ENCODE data around the gene TMC8. TPM values are rescaled to one million over a fixed set of nuclear protein-coding genes. Genes with fewer than 3 reads are reported as not detected.

The TMC8 gene
- total and polyA plus RNA-seq, 2 of the 8 experiments (the other 6 are each of a cell fraction or from before 2014, with no cell fraction given), result 1.00 to 2.8 TPM

DNA sequence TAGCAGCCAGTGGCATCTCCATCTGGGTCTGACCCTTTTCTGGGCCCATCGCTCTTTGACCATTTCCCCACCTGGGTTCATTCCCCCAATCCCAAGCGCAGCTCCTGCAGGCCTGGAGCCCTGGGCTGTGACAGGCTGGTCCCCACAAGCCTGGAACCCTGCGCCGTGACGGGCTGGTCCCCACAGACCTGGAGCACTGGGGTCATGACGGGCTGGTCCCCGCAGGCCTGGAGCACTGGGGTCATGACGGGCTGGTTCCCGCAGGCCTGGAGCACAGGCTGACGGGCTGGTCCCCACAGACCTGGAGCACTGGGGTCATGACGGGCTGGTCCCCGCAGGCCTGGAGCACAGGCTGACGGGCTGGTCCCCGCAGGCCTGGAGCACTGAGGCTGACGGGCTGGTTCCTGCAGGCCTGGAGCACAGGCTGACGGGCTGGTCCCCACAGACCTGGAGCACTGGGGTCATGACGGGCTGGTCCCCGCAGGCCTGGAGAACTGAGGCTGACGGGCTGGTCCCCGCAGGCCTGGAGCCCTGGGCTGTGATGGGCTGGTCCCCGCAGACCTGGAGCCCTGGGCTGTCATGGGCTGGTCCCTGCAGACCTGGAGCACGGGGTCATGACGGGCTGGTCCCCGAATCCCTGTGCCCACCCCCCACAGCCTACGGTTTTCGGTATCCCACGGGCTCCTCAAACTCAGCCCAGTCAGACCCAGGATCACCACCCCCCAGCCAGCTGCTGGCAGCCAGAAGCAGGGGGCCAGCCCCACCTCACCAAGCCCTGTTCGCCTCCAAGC, 18.6 kb upstream of the TMC8 start (continued):
- TF ChIP-seq KDM5A (IDR thresholded peaks at IDR 0.05; ENCODE audit: low read length) (no peak), GTF2F1 (IDR thresholded peaks at IDR 0.05; ENCODE audit: borderline replicate concordance, low read depth, low read length) (no peak), PHF8 (conservative IDR thresholded peaks at IDR 0.05; ENCODE audit: low read depth, low read length) (no peak), EGR1 (IDR thresholded peaks at IDR 0.05; ENCODE audit: borderline replicate concordance, low read depth, low read length) (no peak), BRCA1 (IDR thresholded peaks at IDR 0.05; ENCODE audit: low read depth, low read length) (no peak)

Measured in H1 (cell line).